ENCODE data around the gene THOC3.
"Not testable (repeated sequence)": the region's sequence is repeated elsewhere in the genome, so short reads cannot be mapped to it uniquely, and the experiment has no call there.

GRCh38 chr5:175952810-175953209 lies 15.3 kb downstream of the THOC3 start:
- TF ChIP-seq BACH2 (CRISPR knock-in tag; IDR thresholded peaks at IDR 0.05; ENCODE audit: borderline replicate concordance); ARNTL (CRISPR knock-in tag; IDR thresholded peaks at IDR 0.05; ENCODE audit: borderline replicate concordance, low read depth); ZNF565 (CRISPR knock-in tag; conservative IDR thresholded peaks at IDR 0.05; ENCODE audit: low read depth); TOX (CRISPR knock-in tag; IDR thresholded peaks at IDR 0.05; ENCODE audit: borderline replicate concordance); ISL1 (CRISPR knock-in tag; IDR thresholded peaks at IDR 0.05); ZFP3 (CRISPR knock-in tag; IDR thresholded peaks at IDR 0.05); ESRRG (CRISPR knock-in tag; IDR thresholded peaks at IDR 0.05): not testable (repeated sequence)
- TF ChIP-seq, protein P1, sequence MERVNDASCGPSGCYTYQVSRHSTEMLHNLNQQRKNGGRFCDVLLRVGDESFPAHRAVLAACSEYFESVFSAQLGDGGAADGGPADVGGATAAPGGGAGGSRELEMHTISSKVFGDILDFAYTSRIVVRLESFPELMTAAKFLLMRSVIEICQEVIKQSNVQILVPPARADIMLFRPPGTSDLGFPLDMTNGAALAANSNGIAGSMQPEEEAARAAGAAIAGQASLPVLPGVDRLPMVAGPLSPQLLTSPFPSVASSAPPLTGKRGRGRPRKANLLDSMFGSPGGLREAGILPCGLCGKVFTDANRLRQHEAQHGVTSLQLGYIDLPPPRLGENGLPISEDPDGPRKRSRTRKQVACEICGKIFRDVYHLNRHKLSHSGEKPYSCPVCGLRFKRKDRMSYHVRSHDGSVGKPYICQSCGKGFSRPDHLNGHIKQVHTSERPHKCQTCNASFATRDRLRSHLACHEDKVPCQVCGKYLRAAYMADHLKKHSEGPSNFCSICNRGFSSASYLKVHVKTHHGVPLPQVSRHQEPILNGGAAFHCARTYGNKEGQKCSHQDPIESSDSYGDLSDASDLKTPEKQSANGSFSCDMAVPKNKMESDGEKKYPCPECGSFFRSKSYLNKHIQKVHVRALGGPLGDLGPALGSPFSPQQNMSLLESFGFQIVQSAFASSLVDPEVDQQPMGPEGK (CRISPR knock-in tag; IDR thresholded peaks at IDR 0.05; ENCODE audit: borderline replicate concordance), result not testable (repeated sequence)
- TF ChIP-seq, protein P2, sequence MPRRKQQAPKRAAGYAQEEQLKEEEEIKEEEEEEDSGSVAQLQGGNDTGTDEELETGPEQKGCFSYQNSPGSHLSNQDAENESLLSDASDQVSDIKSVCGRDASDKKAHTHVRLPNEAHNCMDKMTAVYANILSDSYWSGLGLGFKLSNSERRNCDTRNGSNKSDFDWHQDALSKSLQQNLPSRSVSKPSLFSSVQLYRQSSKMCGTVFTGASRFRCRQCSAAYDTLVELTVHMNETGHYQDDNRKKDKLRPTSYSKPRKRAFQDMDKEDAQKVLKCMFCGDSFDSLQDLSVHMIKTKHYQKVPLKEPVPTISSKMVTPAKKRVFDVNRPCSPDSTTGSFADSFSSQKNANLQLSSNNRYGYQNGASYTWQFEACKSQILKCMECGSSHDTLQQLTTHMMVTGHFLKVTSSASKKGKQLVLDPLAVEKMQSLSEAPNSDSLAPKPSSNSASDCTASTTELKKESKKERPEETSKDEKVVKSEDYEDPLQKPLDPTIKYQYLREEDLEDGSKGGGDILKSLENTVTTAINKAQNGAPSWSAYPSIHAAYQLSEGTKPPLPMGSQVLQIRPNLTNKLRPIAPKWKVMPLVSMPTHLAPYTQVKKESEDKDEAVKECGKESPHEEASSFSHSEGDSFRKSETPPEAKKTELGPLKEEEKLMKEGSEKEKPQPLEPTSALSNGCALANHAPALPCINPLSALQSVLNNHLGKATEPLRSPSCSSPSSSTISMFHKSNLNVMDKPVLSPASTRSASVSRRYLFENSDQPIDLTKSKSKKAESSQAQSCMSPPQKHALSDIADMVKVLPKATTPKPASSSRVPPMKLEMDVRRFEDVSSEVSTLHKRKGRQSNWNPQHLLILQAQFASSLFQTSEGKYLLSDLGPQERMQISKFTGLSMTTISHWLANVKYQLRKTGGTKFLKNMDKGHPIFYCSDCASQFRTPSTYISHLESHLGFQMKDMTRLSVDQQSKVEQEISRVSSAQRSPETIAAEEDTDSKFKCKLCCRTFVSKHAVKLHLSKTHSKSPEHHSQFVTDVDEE (CRISPR knock-in tag; IDR thresholded peaks at IDR 0.05), result not testable (repeated sequence)
